GM15510 (cell line): ENCODE data around the gene AGAP2.
A peak's percentile ranks its signal among the peaks of the same experiment; 100 is the strongest.

Experiments used
- POLR2A ChIP-seq: IDR thresholded peaks from 3 replicates; pipeline ENCODE4 v1.6.1; 2011; ENCODE audit warnings: borderline replicate concordance; ENCODE audit not compliant: insufficient read length; ENCODE audit errors: extremely low read depth

Gene AGAP2

GRCh38 chr12:57718641-57719528 lies 19.7 kb downstream of the AGAP2 start:
- TF ChIP-seq POLR2A = no peak

DNA sequence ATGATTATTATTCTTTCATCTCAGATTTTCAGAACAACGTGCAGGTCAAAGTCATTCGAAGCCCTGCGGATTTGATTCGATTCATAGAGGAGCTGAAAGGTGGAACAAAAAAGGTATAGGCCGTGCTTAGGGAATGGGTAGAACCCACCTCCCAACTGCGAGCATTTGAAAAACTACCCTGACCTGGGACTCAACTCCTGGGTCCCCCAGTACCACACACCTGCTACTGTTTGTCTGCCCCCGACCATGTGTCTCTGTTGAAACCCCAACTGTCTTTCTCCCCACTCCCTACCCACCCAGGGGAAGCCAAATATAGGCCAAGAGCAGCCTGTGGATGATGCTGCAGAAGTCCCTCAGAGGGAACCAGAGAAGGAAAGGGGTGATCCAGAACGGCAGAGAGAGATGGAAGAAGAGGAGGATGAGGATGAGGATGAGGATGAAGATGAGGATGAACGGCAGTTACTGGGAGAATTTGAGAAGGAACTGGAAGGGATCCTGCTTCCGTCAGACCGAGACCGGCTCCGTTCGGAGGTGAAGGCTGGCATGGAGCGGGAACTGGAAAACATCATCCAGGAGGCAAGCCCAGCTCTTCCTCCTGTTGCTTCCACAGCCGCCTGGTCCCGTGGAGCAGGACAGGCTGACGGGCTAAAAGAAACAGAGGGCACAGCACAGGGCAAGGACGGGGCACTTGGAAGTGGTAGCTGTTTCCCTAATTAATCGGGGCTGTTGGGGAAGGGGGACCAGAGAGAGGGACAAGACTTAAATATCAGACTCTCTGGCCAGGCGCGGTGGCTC lies 20.5 kb downstream of the AGAP2 start:
- no peak for TF ChIP-seq POLR2A

GRCh38 chr12:57717131-57717530 lies 21.4 kb downstream of the AGAP2 start:
- no peak for TF ChIP-seq POLR2A

- no peak for TF ChIP-seq POLR2A
These were observed 22.2 kb downstream of the AGAP2 start for GRCh38 chr12:57716305-57716704.

DNA sequence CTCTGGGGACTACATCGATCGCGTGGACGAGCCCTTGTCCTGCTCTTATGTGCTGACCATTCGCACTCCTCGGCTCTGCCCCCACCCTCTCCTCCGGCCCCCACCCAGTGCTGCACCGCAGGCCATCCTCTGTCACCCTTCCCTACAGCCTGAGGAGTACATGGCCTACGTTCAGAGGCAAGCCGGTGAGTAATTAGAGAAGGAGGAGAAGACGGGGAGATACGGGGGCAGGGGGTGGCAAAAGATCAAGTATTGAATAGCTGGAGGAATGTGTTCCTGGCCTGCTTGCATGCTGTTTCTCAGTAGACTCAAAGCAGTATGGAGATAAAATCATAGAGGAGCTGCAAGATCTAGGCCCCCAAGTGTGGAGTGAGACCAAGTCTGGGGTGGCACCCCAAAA lies 22.8 kb downstream of the AGAP2 start:
- TF ChIP-seq POLR2A = no peak

- no peak for TF ChIP-seq POLR2A
These were observed 25.3 kb downstream of the AGAP2 start for GRCh38 chr12:57713209-57713608.

- TF ChIP-seq POLR2A = no peak
These were observed 25.8 kb downstream of the AGAP2 start for GRCh38 chr12:57712701-57713100.

DNA sequence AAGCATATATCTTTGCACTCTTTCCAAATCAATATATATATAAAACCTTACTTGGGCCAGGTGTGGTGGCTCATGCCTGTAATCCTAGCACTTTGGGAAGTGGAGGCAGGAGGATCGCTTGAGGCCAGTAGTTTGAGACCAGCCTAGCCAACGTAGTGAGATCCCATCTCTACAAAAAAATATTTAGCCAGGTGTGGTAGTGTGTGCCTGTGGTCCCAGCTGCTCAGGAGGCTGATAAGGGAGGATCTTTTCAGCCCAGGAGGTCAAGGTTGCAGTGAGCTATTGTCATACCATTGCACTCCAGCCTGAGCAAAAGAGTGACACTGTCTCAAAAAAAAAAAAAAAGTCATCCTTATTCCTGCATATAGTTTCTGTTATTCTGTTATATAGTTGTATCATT lies 30.2 kb downstream of the AGAP2 start:
- TF ChIP-seq POLR2A = no peak

DNA sequence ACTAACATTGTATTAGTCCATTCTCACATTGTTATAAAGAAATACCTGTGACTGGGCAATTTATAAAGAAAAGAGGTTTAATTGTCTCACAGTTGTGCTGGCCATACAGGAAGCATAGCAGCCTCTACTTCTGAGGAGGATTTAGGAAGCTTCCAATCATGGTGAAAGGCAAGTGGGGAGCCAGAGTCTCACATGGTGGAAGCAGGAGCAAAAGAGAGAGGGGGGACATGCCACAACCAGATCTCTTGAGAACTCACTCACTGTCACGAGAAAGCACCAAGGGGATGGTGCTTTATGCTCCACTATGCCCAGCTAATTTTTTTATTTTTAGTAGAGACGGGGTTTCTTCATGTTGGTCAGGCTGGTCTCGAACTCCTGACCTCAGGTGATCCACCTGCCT lies 31.3 kb downstream of the AGAP2 start:
- TF ChIP-seq POLR2A = no peak

GRCh38 chr12:57700317-57700716 lies 38.2 kb downstream of the AGAP2 start:
- TF ChIP-seq POLR2A = no peak

DNA sequence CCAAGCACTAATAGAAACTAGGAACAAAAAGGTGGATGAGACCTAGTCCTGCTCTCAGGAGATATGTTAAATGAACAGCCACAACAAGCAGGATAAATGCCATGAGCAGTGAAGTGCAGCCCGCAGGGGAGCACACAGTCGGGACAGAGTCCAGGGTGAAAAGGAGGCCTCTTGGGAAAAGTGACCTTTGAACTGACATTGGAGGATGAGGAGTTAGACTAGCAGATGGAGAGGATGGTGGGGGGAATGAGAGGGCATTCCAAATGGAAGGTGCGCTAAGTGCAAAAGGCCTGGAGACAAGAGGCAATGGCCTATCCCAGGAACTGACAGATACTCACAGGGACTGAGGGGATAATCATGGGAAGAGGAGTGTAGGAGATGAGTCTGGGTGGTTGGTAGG lies 40.1 kb downstream of the AGAP2 start:
- no peak for TF ChIP-seq POLR2A

DNA sequence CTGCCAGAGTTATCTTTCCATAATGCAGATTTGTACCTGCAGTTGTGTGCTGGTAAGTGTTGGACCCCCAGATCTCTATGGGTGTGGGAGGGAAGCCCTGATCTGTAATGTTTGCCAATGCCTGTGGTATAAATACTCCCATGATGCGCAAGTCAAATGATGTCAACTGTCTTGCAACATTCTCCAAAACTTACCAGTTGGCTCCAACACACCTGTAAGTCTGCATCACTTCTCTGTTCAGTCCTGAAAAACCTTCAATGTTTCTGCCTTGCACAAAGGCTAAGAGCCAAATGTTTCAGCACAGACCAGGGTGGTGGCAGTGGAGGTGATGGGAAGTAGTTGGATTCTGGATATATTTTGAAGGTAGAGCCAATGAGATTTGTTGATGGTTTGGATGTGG lies 41.5 kb downstream of the AGAP2 start:
- no peak for TF ChIP-seq POLR2A

DNA sequence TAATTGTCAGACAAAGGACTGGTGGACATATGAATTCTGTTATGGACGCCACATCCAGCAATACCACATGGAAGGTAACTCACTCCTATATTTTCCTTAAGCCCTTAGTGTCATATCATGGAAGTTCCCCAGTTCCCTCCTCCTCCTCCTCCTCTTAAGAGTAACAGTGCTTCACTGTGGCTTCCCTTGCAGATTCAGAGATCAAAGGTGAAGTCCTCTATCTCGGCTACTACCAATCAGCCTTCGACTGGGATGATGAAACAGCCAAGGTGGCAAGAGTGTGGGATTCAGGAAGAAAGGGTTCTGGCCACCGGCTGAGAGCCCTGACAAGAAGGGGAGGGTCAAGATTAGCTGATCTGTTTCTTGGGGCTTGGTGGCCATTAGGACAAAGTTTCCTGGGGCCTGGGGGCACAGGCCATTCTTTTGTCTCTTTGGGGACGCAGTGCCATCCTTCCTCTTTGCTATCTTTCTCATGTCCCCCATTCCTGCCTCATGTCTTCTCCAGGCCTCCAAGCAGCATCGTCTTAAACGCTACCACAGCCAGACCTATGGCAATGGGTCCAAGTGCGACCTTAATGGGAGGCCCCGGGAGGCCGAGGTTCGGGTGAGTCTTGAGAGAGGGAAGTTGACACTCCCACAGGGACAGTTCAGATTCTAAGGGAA lies 42.6 kb downstream of the AGAP2 start:
- TF ChIP-seq POLR2A = no peak

DNA sequence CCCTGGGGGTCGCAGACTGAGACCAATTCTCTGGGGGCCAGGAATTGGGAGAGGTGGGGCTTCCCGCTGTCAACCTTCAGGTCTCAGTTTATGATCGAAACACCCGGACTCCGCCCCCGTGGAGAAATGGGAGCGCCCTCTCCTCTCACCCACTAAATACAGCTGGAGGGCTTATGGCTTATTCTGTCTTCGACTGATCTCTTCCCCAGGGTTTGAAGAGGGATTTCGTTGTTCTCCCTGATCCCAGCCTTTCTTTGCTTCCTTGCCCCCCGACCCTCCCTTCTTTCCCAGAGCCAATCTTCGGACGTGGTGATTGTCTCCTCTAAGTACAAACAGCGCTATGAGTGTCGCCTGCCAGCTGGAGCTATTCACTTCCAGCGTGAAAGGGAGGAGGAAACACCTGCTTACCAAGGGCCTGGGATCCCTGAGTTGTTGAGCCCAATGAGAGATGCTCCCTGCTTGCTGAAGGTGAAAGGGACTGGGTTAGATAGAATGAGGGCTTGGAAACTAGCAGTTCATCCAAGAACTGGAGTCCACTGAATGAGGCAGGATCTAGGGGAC lies 44.0 kb downstream of the AGAP2 start:
- no peak for TF ChIP-seq POLR2A

GRCh38 chr12:57693659-57694458 lies 44.7 kb downstream of the AGAP2 start, which contains the start of gene OS9:
OS9 (plus strand) TSS chr12:57694132; CDS start chr12:57694162, 30 bp downstream.
- TF ChIP-seq POLR2A = peak; percentile 89

DNA sequence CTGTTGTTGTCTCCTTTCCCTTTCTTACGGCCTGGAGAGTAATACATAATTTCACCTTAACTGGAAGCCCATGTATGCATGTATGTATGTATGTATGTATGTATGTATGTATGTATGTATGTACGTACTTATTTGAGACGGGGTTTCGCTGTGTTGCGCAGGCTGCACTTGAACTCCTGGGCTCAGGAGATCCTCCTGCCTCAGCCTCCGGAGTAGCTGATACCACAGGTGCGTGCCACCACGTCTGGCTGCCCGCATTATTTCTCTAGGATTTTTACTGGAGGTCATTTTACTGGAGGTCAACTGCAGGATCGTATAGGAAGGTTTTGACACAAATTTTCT lies 45.3 kb downstream of the AGAP2 start:
- TF ChIP-seq POLR2A = no peak
